ENCODE data around the gene LRRC8B. TPM values are rescaled to one million over a fixed set of nuclear protein-coding genes. Genes with fewer than 3 reads are reported as not detected.

Gene LRRC8B
- total RNA-seq, 1 donor from 2014 or later = 2.8 TPM

DNA sequence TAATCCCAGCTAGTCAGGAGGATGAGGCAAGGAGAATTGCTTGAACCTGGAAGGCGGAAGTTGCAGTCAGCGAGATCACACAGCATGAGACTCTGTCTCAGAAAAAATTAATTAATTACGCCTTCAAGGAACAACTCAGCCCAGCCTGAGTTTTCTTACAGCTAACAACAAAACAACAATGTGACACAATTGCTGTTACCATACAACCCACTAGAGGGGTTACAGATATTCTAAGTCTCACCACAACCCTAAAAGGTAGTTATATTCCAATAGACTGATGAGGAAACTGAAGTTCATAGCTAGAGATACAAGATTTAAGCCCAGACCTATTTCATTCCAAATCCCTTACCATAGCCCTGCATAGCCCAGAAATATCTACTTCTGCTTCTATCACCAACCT lies 105.4 kb downstream of the LRRC8B start:
- DNase-seq (ENCODE audit: low spot score) (no peak), ATAC-seq (no peak)

GRCh38 chr1:89631816-89632656 lies 107.4 kb downstream of the LRRC8B start:
- ATAC-seq (no peak), DNase-seq (ENCODE audit: low spot score) (no peak)

DNA sequence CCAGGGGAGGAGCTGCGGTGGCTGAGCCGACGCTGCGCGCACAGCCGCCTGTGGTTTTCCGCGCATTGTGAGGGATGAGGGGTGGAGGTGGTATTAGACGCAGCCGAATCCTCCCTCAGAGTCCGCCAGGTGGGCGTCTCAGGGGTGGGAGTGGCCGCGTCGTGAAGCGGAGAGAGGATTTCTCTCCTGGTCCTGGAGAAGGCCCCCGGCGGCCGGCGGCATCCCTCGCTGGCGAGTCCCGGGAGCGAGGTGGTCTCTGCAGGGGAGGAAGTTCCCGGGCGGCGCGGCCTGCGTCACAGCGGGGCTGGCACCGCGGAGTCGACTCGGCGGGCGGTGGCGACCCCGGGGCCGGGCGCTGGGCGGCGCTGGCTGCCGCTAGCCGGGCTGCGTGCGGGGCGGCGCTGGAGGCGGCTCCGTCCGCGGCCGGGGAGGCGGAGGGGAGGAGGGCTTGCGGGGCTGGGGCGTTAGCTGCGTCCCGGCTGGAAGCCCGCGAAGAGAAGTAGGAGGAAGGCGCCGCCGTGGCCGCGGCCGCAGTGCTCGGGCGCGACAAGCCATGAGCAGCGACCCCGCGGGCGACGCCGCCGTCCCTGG lies 108.1 kb downstream of the LRRC8B start, which contains the start of gene LRRC8C:
Gene LRRC8C (plus strand): TSS at position 464 of the 591 bp plus-strand sequence. CDS start 53,354 bp downstream, outside the sequence.
- peak; percentile 94 for ATAC-seq
- DNase-seq (ENCODE audit: low spot score) = peak; percentile 68

GRCh38 chr1:89633248-89633799 lies 108.7 kb downstream of the LRRC8B start:
- peak; percentile 69 for ATAC-seq
- peak; percentile 47 for DNase-seq (ENCODE audit: low spot score)

DNA sequence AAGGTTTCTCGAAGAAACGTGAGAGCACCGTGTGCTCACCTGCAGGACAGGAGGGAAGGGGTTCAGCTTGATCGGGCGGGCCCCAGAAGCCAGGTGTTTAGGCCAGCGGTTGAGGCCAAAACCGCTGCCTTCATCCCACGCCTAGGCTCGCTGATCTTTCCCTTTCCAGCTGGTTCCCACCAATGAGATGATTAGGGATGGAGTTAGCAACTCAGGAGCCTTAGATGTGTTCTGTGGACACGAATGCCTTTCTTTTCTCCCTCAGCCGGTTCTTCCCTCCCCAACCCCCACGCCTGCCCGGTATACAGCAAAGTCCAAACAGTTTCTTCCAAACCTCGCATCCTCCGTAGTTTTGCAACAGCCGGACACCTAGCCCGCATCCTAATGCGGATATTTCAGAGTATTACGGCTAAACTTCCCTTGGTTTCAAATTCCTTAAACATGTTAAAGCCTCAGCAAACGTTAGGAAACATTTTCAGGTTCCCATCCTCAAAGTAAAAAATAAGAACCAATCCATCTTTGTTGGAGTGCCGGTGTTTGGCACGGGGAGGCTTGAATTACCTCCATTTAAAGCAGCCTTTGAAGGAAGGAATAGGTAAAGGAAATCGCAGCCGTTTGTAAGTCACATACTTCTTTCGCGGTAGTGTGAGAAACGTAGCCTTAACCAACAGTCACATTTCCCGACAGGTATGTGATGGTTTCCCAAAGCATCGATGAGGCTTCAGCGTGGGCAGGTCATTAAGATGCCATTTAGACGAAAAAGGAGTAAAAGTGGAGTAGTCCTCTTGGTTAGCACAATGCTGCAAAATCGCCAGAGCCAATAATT lies 109.4 kb downstream of the LRRC8B start:
- ATAC-seq = peak; percentile 39
- DNase-seq (ENCODE audit: low spot score) = no peak

- DNase-seq (ENCODE audit: low spot score) (no peak), ATAC-seq (no peak)
Observed at GRCh38 chr1:89635825-89636815, 111.5 kb downstream of the LRRC8B start.

- ATAC-seq (no peak), DNase-seq (ENCODE audit: low spot score) (no peak)
Observed at GRCh38 chr1:89637496-89637895, 112.9 kb downstream of the LRRC8B start.

- no peak for DNase-seq (ENCODE audit: low spot score)
- no peak for ATAC-seq
Observed at GRCh38 chr1:89640440-89640839, 115.8 kb downstream of the LRRC8B start.

GRCh38 chr1:89641781-89642180 lies 117.2 kb downstream of the LRRC8B start:
- DNase-seq (ENCODE audit: low spot score) (no peak), ATAC-seq (no peak)

DNA sequence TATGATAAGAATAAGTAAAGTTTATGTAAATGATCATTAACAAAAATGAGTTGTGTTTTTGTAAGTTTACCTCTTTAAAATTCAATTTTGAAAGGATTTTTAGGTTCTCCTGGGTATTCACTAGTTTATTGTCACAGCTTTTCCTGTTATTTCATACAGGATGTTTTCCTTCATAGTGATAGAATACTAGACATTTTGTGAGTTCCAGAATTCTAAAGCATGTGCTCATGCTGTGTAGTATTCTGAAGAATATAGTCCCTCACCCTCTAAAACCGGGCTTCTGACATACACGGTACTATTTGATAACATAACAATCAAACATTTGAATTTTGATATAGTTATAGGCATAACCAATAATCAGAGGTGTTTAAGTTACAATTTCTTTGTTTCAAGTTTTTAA lies 118.9 kb downstream of the LRRC8B start:
- DNase-seq (ENCODE audit: low spot score) (no peak), ATAC-seq (no peak)

- ATAC-seq (no peak), DNase-seq (ENCODE audit: low spot score) (no peak)
Observed at GRCh38 chr1:89644119-89644814, 119.6 kb downstream of the LRRC8B start.

GRCh38 chr1:89646259-89646658 lies 121.6 kb downstream of the LRRC8B start:
- no peak for DNase-seq (ENCODE audit: low spot score)
- ATAC-seq = no peak

Other genes with a start within 250 kb of the LRRC8B start
- not detected for gene GBP6, start 160.8 kb upstream of the LRRC8B start, total RNA-seq
- gene LRRC8C, start 108.3 kb downstream of the LRRC8B start, total RNA-seq = 0.73 TPM

All from left lobe of liver (tissue), 2 donors.